Measurements from ENCODE around the gene HECTD1.
"Not testable (repeated sequence)": the region's sequence is repeated elsewhere in the genome, so short reads cannot be mapped to it uniquely, and the experiment has no call there.

The HECTD1 gene

GRCh38 chr14:31224808-31225207, 17.2 kb upstream of the HECTD1 start:
- DNase-seq: no peak

- DNase-seq: no peak
Measured at GRCh38 chr14:31223331-31223730, 15.7 kb upstream of the HECTD1 start.

GRCh38 chr14:31222834-31223233, 15.2 kb upstream of the HECTD1 start:
- no peak for DNase-seq

GRCh38 chr14:31221266-31221665, 13.7 kb upstream of the HECTD1 start:
- no peak for DNase-seq

GRCh38 chr14:31219169-31219568, 11.6 kb upstream of the HECTD1 start:
- no peak for DNase-seq

GRCh38 chr14:31216359-31216758, 8.8 kb upstream of the HECTD1 start:
- no peak for DNase-seq

GRCh38 chr14:31212893-31213292, 5.3 kb upstream of the HECTD1 start:
- DNase-seq: no peak

GRCh38 chr14:31209605-31210004, 2.0 kb upstream of the HECTD1 start:
- DNase-seq: no peak

GRCh38 chr14:31208546-31209424, 1.2 kb upstream of the HECTD1 start:
- no peak for DNase-seq

GRCh38 chr14:31207287-31207754, 272 bp downstream of the HECTD1 start:
- no peak for DNase-seq

- no peak for DNase-seq
Measured at GRCh38 chr14:31206536-31207286, 882 bp downstream of the HECTD1 start.

- no peak for DNase-seq
Measured at GRCh38 chr14:31205681-31206535, 1.7 kb downstream of the HECTD1 start.

GRCh38 chr14:31204593-31205534, 2.7 kb downstream of the HECTD1 start:
- DNase-seq: no peak

- not testable (repeated sequence) for DNase-seq
Measured at GRCh38 chr14:31203899-31204592, 3.5 kb downstream of the HECTD1 start.

GRCh38 chr14:31203414-31203742, 4.2 kb downstream of the HECTD1 start:
- DNase-seq: no peak

- no peak for DNase-seq
Measured at GRCh38 chr14:31201111-31201510, 6.5 kb downstream of the HECTD1 start.

GRCh38 chr14:31200702-31200990, 6.9 kb downstream of the HECTD1 start:
- DNase-seq: no peak

GRCh38 chr14:31197671-31198070, 9.9 kb downstream of the HECTD1 start:
- no peak for DNase-seq

- DNase-seq: no peak
Measured at GRCh38 chr14:31196839-31197492, 10.6 kb downstream of the HECTD1 start.

- no peak for DNase-seq
Measured at GRCh38 chr14:31194661-31195060, 12.9 kb downstream of the HECTD1 start.

- no peak for DNase-seq
Measured at GRCh38 chr14:31194095-31194494, 13.5 kb downstream of the HECTD1 start.
